GM21717 (cell line): ENCODE data around the gene SPRR2E.
"Not testable (repeated sequence)": the region's sequence is repeated elsewhere in the genome, so short reads cannot be mapped to it uniquely, and the experiment has no call there.

ENCODE experiments used
- ATAC-seq: cut with Tn5 transposase; IDR thresholded peaks from one replicate; pipeline ENCODE4 v1.9.1; 2021; ENCODE audit warnings: mild to moderate bottlenecking, moderate library complexity; ENCODE audit not compliant: unreplicated experiment

Gene SPRR2E

DNA sequence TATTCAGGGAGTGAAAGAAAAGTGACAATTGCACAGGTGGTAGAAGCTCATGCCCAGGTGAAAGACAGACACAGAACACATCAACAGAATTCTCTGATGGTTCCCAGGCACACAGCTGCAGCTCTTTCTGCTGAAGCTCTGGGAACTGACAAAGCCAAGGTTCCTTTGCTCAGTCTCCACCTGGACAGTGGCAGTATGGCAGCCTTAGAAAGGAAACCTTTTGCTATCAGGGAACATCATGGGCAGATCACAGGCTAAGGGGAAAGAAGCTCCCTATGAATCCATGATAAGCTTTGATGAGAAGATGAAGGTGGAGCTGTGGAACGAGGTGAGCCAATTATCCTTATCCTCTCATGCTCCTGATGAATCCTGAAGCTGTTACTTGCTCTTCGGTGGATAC, 24.1 kb downstream of the SPRR2E start:
- ATAC-seq: no peak

GRCh38 chr1:153058826-153059784, 35.2 kb downstream of the SPRR2E start:
- no peak for ATAC-seq

DNA sequence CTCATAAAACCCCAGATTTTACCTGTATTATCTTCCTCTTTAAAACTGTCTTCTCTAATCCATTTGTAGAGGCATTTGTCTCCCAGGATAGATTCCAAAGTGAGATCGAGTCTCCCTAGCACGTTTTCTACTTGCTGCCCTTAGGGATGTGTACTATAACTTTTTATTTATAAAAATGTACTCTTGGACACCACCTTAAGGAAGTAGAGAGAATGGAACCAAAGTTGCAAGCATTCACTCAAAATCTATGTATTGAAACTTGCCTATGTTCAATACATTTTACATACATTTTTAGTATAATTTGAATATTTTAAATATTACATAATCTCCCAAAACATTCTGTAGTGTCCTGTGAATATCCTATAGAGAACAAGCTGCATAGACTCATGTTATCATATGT, 36.2 kb downstream of the SPRR2E start:
- no peak for ATAC-seq

- ATAC-seq: no peak
Measured at GRCh38 chr1:153057375-153057774, 37.0 kb downstream of the SPRR2E start, which contains the start of gene SPRR2A. SPRR2A (minus strand) TSS chr1:153057512; CDS start chr1:153056735, 777 bp downstream.

DNA sequence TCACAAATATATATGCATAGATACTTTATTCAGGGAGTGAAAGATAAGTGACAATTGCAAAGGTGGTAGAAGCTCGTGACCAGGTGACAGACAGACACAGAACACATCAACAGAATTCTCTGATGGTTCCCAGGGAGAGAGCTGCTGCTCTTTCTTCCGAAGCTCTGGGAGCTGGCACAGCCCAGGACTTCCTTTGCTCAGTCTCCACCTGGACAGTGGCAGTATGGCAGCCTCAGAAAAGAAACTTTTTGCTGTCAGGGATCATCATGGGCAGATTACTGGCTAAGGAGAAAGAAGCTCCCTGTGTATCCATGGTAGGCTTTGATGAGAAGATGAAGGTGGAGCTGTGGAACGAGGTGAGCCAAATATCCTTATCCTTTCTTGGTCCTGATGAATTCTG, 38.2 kb downstream of the SPRR2E start:
- not testable (repeated sequence) for ATAC-seq

DNA sequence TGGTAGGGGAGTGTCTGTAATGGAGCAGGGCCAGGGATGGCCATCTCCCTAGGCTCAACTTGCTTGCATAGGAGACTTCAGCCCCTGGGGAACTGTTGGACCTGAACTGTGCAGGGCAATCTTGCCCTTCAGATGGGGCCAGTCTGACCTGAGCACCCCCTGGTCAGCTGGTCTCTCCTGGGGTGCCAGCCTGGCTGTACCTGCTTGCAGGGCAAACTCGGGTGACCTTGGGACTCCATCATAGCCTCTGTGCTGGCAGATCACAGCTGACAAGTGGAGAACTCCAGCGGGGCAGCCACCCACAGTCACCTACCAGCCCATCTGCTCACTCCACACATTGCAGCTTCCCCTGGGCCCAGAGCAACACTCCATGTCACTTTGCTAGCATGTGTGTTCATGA, 45.1 kb downstream of the SPRR2E start:
- ATAC-seq: no peak
